ENCODE measurements around the gene APOC4. TPM values are rescaled to one million over a fixed set of nuclear protein-coding genes. Genes with fewer than 3 reads are reported as not detected.

The APOC4 gene
- total and polyA plus RNA-seq, 2 experiments from 2014 or later = not detected

DNA sequence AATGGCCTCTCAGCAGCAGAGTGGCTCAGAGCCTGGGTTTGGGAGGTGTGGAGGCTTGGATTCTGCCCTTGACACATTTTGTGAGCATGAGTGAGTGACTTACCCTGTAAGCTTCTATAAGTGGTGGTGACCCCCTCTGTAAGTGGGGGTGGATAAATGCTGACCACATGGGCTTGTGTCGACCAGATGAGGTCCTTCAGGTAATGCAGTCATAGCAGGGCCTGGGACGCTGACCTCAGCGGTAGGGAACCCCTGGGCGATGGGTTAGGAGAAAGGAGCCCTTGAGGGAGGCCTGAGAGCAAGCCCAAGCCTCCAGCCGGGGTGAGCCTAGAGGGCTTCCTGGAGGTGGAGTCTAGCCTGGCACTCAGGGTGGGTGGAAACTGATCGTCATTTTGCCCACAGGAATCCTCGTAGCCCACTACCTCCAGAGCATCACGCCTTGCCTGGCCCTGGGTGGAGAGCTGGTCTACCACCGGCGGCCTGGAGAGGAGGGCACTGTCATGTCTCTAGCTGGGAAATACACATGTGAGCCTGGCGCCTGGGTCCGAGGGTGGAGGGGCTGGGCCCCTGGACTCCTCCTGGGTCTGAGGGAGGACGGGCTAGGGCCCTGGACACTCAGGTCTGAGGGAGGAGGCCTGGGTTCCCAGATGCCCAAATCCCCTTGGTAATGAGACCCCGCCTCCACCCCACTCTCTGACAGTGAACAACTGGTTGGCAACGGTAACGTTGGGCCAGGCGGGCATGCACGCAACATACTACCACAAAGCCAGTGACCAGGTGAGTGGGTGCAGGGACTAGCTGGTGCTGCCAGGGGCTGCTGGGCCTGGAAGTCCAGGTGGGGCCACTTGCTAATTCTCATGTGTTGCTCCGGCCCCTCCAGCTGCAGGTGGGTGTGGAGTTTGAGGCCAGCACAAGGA, 41.5 kb upstream of the APOC4 start (continued):
- TF ChIP-seq, protein P1, sequence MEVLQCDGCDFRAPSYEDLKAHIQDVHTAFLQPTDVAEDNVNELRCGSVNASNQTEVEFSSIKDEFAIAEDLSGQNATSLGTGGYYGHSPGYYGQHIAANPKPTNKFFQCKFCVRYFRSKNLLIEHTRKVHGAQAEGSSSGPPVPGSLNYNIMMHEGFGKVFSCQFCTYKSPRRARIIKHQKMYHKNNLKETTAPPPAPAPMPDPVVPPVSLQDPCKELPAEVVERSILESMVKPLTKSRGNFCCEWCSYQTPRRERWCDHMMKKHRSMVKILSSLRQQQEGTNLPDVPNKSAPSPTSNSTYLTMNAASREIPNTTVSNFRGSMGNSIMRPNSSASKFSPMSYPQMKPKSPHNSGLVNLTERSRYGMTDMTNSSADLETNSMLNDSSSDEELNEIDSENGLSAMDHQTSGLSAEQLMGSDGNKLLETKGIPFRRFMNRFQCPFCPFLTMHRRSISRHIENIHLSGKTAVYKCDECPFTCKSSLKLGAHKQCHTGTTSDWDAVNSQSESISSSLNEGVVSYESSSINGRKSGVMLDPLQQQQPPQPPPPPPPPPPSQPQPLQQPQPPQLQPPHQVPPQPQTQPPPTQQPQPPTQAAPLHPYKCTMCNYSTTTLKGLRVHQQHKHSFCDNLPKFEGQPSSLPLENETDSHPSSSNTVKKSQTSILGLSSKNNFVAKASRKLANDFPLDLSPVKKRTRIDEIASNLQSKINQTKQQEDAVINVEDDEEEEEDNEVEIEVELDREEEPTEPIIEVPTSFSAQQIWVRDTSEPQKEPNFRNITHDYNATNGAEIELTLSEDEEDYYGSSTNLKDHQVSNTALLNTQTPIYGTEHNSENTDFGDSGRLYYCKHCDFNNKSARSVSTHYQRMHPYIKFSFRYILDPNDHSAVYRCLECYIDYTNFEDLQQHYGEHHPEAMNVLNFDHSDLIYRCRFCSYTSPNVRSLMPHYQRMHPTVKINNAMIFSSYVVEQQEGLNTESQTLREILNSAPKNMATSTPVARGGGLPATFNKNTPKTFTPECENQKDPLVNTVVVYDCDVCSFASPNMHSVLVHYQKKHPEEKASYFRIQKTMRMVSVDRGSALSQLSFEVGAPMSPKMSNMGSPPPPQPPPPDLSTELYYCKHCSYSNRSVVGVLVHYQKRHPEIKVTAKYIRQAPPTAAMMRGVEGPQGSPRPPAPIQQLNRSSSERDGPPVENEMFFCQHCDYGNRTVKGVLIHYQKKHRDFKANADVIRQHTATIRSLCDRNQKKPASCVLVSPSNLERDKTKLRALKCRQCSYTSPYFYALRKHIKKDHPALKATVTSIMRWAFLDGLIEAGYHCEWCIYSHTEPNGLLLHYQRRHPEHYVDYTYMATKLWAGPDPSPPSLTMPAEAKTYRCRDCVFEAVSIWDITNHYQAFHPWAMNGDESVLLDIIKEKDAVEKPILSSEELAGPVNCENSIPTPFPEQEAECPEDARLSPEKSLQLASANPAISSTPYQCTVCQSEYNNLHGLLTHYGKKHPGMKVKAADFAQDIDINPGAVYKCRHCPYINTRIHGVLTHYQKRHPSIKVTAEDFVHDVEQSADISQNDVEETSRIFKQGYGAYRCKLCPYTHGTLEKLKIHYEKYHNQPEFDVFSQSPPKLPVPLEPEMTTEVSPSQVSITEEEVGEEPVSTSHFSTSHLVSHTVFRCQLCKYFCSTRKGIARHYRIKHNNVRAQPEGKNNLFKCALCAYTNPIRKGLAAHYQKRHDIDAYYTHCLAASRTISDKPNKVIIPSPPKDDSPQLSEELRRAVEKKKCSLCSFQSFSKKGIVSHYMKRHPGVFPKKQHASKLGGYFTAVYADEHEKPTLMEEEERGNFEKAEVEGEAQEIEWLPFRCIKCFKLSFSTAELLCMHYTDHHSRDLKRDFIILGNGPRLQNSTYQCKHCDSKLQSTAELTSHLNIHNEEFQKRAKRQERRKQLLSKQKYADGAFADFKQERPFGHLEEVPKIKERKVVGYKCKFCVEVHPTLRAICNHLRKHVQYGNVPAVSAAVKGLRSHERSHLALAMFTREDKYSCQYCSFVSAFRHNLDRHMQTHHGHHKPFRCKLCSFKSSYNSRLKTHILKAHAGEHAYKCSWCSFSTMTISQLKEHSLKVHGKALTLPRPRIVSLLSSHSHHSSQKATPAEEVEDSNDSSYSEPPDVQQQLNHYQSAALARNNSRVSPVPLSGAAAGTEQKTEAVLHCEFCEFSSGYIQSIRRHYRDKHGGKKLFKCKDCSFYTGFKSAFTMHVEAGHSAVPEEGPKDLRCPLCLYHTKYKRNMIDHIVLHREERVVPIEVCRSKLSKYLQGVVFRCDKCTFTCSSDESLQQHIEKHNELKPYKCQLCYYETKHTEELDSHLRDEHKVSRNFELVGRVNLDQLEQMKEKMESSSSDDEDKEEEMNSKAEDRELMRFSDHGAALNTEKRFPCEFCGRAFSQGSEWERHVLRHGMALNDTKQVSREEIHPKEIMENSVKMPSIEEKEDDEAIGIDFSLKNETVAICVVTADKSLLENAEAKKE (CRISPR knock-in tag; IDR thresholded peaks at IDR 0.05) = no peak
- TF ChIP-seq CREB1 (CRISPR knock-in tag; IDR thresholded peaks at IDR 0.05; ENCODE audit: low read depth) (no peak), POLR2AphosphoS5 (IDR thresholded peaks at IDR 0.05; ENCODE audit: low read depth) (no peak), EZH2phosphoT487 (IDR thresholded peaks at IDR 0.05; ENCODE audit: unreplicated experiment) (no peak), EZH2 (IDR thresholded peaks at IDR 0.05; ENCODE audit: low read depth, unreplicated experiment) (no peak), JUNB (IDR thresholded peaks at IDR 0.05; ENCODE audit: unreplicated experiment) (no peak), NANOG (IDR thresholded peaks at IDR 0.05; ENCODE audit: borderline replicate concordance) (no peak)
- TF ChIP-seq, protein P2, sequence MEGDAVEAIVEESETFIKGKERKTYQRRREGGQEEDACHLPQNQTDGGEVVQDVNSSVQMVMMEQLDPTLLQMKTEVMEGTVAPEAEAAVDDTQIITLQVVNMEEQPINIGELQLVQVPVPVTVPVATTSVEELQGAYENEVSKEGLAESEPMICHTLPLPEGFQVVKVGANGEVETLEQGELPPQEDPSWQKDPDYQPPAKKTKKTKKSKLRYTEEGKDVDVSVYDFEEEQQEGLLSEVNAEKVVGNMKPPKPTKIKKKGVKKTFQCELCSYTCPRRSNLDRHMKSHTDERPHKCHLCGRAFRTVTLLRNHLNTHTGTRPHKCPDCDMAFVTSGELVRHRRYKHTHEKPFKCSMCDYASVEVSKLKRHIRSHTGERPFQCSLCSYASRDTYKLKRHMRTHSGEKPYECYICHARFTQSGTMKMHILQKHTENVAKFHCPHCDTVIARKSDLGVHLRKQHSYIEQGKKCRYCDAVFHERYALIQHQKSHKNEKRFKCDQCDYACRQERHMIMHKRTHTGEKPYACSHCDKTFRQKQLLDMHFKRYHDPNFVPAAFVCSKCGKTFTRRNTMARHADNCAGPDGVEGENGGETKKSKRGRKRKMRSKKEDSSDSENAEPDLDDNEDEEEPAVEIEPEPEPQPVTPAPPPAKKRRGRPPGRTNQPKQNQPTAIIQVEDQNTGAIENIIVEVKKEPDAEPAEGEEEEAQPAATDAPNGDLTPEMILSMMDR (conservative IDR thresholded peaks at IDR 0.05; ENCODE audit: low read depth in 2 of 2) = no peak
- TF ChIP-seq, protein P3, sequence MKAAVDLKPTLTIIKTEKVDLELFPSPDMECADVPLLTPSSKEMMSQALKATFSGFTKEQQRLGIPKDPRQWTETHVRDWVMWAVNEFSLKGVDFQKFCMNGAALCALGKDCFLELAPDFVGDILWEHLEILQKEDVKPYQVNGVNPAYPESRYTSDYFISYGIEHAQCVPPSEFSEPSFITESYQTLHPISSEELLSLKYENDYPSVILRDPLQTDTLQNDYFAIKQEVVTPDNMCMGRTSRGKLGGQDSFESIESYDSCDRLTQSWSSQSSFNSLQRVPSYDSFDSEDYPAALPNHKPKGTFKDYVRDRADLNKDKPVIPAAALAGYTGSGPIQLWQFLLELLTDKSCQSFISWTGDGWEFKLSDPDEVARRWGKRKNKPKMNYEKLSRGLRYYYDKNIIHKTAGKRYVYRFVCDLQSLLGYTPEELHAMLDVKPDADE (IDR thresholded peaks at IDR 0.05) = no peak

Data from GM23338 (cell line).